Measurements from ENCODE around the gene ZNF557. TPM values are rescaled to one million over a fixed set of nuclear protein-coding genes. Genes with fewer than 3 reads are reported as not detected.

The ZNF557 gene
- total and polyA plus RNA-seq, 10 of the 15 experiments (the other 5 are each of a cell fraction or from before 2014, with no cell fraction given), result 3.9 to 12.1 (median 9.0) TPM

DNA sequence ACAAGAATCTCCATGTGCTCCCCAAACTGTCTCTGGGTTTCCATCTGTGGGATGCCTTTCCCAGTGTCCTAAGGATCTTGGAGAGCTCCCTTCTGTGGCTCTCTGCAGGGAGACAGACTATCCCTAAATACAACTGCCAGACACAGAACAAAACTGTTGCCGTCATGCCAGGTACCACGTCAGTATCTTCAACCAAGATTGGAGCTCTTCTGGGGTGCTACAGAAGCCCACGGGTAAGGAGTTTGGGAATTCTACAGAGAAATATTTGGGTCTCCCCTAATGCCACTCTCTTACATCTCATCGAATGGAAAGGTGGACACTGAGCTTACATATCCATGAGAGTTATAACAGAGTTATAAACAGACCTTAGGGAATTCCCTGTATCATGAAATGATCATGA is 6.2 kb upstream of the ZNF557 start:
- Histone ChIP-seq H4K20me1 (ENCODE audit: control insufficient read depth, insufficient read depth) (no peaks in the 10 kb centered on the region), H3K27ac (ENCODE audit: control insufficient read depth, insufficient read depth) (no peak overlapping the region), H3K4me2 (ENCODE audit: control insufficient read depth, insufficient read depth) (no peak overlapping the region), H2AFZ (ENCODE audit: control insufficient read depth, low read depth, low read length) (no peak overlapping the region), H3K27me3 (replicated peaks in 1 of 2; ENCODE audit: control insufficient read depth in 2 of 2, insufficient read depth in 2 of 2, low read length in 1 of 2) (no peaks in the 10 kb centered on the region), H3K4me3 (no peak overlapping the region), H3K9me3 (replicated peaks; ENCODE audit: control insufficient read depth, insufficient read depth, low read length) (no peaks in the 10 kb centered on the region; the same call in 2 of the 3 replicates), H3K4me1 (ENCODE audit: control insufficient read depth, insufficient read depth, low read length) (no peaks in the 10 kb centered on the region), H3K9ac (ENCODE audit: control insufficient read depth, insufficient read depth, low read length) (no peak overlapping the region), H3K79me2 (ENCODE audit: control insufficient read depth, insufficient read depth, low read length) (no peaks in the 10 kb centered on the region), H3K36me3 (ENCODE audit: control insufficient read depth in 2 of 2, insufficient read depth in 2 of 2, low read length in 1 of 2) (no peaks in the 10 kb centered on the region)
- DNase-seq (ENCODE audit: low read depth, low spot score) (no peak), FAIRE-seq (no peak), ATAC-seq (no peak)
- CTCF ChIA-PET, result no interaction called here
- RAD21 ChIA-PET (ENCODE audit: unreplicated experiment), result interaction anchor here (0.5 kb wide), 1 partner anchor 79 kb away, joined by 3 read pairs; no protein-coding TSS in a partner anchor
- no TSS peak for BruUV-seq (replicated peaks)
- intact Hi-C loops (cut with micrococcal nuclease; ENCODE audit: unreplicated experiment) (no loop called here), in situ Hi-C loops (cut with MboI) (no loop called here)
- 44% methylated on average over 4 of the region's 4 CpGs for WGBS (ENCODE audit: insufficient coverage, insufficient replicate concordance, low lambda C conversion rate, missing lambda C conversion rate)
- POLR2A ChIA-PET, result no interaction called here
- SMC1A ChIA-PET (ENCODE audit: uncharacterized antibody, unreplicated experiment), result interaction anchor here (1.6 kb wide), 1 partner anchor 66 kb away, joined by 5 read pairs; no protein-coding TSS in a partner anchor
- no peak for TF ChIP-seq EED (IDR thresholded peaks at IDR 0.05; ENCODE audit: low read depth)
- no peak for TF ChIP-seq ZNF384 (IDR thresholded peaks at IDR 0.05; ENCODE audit: borderline replicate concordance, low read depth, low read length)
- no peak for TF ChIP-seq ZNF274 (IDR thresholded peaks at IDR 0.05; ENCODE audit: insufficient read depth, insufficient read length)
- TF ChIP-seq CREM (IDR thresholded peaks at IDR 0.05; ENCODE audit: low read depth), result no peak
- TF ChIP-seq RB1 (IDR thresholded peaks at IDR 0.05; ENCODE audit: borderline replicate concordance), result no peak
- no peak for TF ChIP-seq SIX5 (IDR thresholded peaks at IDR 0.05; ENCODE audit: low read depth, low read length, severe bottlenecking)
- TF ChIP-seq, protein P1, sequence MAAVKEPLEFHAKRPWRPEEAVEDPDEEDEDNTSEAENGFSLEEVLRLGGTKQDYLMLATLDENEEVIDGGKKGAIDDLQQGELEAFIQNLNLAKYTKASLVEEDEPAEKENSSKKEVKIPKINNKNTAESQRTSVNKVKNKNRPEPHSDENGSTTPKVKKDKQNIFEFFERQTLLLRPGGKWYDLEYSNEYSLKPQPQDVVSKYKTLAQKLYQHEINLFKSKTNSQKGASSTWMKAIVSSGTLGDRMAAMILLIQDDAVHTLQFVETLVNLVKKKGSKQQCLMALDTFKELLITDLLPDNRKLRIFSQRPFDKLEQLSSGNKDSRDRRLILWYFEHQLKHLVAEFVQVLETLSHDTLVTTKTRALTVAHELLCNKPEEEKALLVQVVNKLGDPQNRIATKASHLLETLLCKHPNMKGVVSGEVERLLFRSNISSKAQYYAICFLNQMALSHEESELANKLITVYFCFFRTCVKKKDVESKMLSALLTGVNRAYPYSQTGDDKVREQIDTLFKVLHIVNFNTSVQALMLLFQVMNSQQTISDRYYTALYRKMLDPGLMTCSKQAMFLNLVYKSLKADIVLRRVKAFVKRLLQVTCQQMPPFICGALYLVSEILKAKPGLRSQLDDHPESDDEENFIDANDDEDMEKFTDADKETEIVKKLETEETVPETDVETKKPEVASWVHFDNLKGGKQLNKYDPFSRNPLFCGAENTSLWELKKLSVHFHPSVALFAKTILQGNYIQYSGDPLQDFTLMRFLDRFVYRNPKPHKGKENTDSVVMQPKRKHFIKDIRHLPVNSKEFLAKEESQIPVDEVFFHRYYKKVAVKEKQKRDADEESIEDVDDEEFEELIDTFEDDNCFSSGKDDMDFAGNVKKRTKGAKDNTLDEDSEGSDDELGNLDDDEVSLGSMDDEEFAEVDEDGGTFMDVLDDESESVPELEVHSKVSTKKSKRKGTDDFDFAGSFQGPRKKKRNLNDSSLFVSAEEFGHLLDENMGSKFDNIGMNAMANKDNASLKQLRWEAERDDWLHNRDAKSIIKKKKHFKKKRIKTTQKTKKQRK (IDR thresholded peaks at IDR 0.05; ENCODE audit: low read depth, low read length), result no peak
- no peak for TF ChIP-seq JUND (IDR thresholded peaks at IDR 0.05; ENCODE audit: low read depth, low read length)
- no peak for TF ChIP-seq HDAC6 (IDR thresholded peaks at IDR 0.05; ENCODE audit: unreplicated experiment)
